ENCODE results near the gene SOS1. TPM values are rescaled to one million over a fixed set of nuclear protein-coding genes. Genes with fewer than 3 reads are reported as not detected.

SOS1 gene
- total and polyA plus RNA-seq, 2 donors from 2014 or later = 5.5 to 33.4 TPM

DNA sequence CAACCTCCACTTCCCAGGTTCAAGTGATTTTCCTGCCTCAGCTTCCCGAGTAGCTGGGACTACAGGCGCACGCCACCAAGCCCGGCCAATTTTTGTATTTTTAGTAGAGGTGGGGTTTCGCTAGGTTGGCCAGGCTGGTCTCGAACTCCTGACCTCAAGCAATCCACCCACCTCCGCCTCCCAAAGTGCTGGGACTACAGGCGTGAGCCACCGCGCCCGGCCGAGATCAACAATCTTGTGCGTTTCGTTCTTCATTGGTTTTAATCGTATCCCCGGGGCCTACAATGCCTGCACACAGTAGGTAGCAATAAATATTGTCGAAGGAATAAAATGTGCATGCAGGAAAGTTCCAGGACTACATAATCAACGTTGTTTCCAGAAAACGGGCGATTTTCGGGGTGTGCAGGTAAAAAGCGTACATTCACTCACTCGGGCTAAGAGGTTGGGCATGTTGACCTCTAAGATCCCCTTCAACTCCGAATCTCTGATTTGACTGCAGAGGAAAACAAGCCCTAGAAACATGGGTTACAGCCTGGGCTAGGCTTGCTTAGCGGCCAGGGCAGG lies 2.7 kb upstream of the SOS1 start:
- DNase-seq = no peak
- H3K36me3 ChIP-seq (ENCODE audit: control insufficient read depth in 2 of 3, insufficient read depth in 3 of 3, low read length in 3 of 3) = no peaks in the 10 kb centered on the region
- intact Hi-C loops (cut with DNase I) = no loop called here
- no peak for TF ChIP-seq CTCF (IDR thresholded peaks at IDR 0.05; ENCODE audit: borderline replicate concordance, extremely low read depth, insufficient read depth)
- no peaks in the 10 kb centered on the region for H3K9me3 ChIP-seq (ENCODE audit: control insufficient read depth in 2 of 3, insufficient read depth in 1 of 3, low read length in 3 of 3)
- H3K27me3 ChIP-seq (ENCODE audit: control insufficient read depth, insufficient read depth, low read length) = no peaks in the 10 kb centered on the region
- peak overlapping the region; percentile 64 to 98 (median 95) for H3K9ac ChIP-seq (ENCODE audit: low read length in 3 of 3)
- peak overlapping the region; percentile 91 to 99 (median 95) for H3K4me3 ChIP-seq (ENCODE audit: low read length in 3 of 3)
- no peak for FAIRE-seq
- H3K4me1 ChIP-seq (ENCODE audit: control insufficient read depth in 2 of 3, insufficient read depth in 2 of 3, low read depth in 1 of 3, low read length in 3 of 3) = peaks cover 2 to 16% (median 11%) of the 10 kb centered on the region in 3 donors
- H3K27ac ChIP-seq (ENCODE audit: low read depth in 2 of 2, low read length in 2 of 2) = peak overlapping the region; percentile 89 to 95

- Histone ChIP-seq H3K9me3 (ENCODE audit: control insufficient read depth in 2 of 3, insufficient read depth in 1 of 3, low read length in 3 of 3) (no peaks in the 10 kb centered on the region), H3K36me3 (ENCODE audit: control insufficient read depth in 2 of 3, insufficient read depth in 3 of 3, low read length in 3 of 3) (no peaks in the 10 kb centered on the region), H3K27ac (ENCODE audit: low read depth in 2 of 2, low read length in 2 of 2) (peak overlapping the region; percentile 90 to 97), H3K4me1 (ENCODE audit: control insufficient read depth in 2 of 3, insufficient read depth in 2 of 3, low read depth in 1 of 3, low read length in 3 of 3) (peaks cover 4 to 21% (median 18%) of the 10 kb centered on the region in 3 donors), H3K27me3 (ENCODE audit: control insufficient read depth, insufficient read depth, low read length) (no peaks in the 10 kb centered on the region), H3K4me3 (ENCODE audit: low read length in 3 of 3) (peak overlapping the region; percentile 64 to 78 (median 77)), H3K9ac (ENCODE audit: low read length in 3 of 3) (peak overlapping the region; percentile 77 to 91 (median 89))
- DNase-seq = peak in 1 of 5 donors; percentile 47
- intact Hi-C loops (cut with DNase I) = no loop called here
- no peak for TF ChIP-seq CTCF (IDR thresholded peaks at IDR 0.05; ENCODE audit: borderline replicate concordance, extremely low read depth, insufficient read depth)
- no peak for FAIRE-seq
Measured at GRCh38 chr2:39121523-39122063, 742 bp upstream of the SOS1 start.

DNA sequence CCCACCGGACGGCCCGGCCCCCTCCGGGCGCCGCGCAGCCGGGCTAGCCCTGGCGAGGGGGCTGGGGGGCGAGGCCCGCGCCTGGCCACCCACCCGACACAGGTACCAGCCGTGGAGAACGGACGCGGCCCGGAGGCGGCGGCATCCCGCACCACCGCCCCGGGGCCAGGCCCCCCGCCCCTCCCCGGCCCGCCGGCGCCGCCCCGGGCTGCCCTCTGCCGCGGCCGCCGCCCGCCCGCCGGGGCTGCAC lies 405 bp downstream of the SOS1 start:
- H3K4me3 ChIP-seq (ENCODE audit: low read length in 3 of 3) = peak overlapping the region in 1 of 3 donors; percentile 88
- peaks cover 4 to 21% (median 18%) of the 10 kb centered on the region in 3 donors for H3K4me1 ChIP-seq (ENCODE audit: control insufficient read depth in 2 of 3, insufficient read depth in 2 of 3, low read depth in 1 of 3, low read length in 3 of 3)
- intact Hi-C loops (cut with DNase I) = no loop called here
- FAIRE-seq (no peak), DNase-seq (no peak)
- H3K36me3 ChIP-seq (ENCODE audit: control insufficient read depth in 2 of 3, insufficient read depth in 3 of 3, low read length in 3 of 3) = no peaks in the 10 kb centered on the region
- no peak overlapping the region for H3K9ac ChIP-seq (ENCODE audit: low read length in 3 of 3)
- peak overlapping the region; percentile 90 to 97 for H3K27ac ChIP-seq (ENCODE audit: low read depth in 2 of 2, low read length in 2 of 2)
- H3K9me3 ChIP-seq (ENCODE audit: control insufficient read depth in 2 of 3, insufficient read depth in 1 of 3, low read length in 3 of 3) = no peaks in the 10 kb centered on the region
- no peak for TF ChIP-seq CTCF (IDR thresholded peaks at IDR 0.05; ENCODE audit: borderline replicate concordance, extremely low read depth, insufficient read depth)
- H3K27me3 ChIP-seq (ENCODE audit: control insufficient read depth, insufficient read depth, low read length) = no peaks in the 10 kb centered on the region
